ENCODE measurements around the gene TMEM235. TPM values are rescaled to one million over a fixed set of nuclear protein-coding genes. Genes with fewer than 3 reads are reported as not detected.
A peak's percentile ranks its signal among the peaks of the same experiment; 100 is the strongest.
"Not testable (repeated sequence)": the region's sequence is repeated elsewhere in the genome, so short reads cannot be mapped to it uniquely, and the experiment has no call there.

TMEM235 gene
- total RNA-seq, 2 donors from 2014 or later, result 0.33 TPM; not detected in 1

DNA sequence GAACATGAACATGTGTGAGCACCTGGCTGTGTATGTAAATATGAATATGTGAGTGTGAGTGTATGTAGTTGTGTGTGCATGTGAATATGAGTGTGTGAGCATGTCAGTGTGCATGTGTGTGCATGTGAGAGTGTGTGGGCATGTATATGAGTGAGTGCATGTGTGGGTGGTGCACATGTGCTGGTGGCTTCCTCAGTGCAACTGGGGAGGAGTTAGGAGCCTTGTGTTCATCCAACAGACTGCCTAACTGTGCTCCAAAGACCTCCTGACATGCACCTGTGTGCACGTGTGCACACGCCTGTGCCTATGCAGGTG, 1.4 kb downstream of the TMEM235 start:
- Histone ChIP-seq H3K36me3 (ENCODE audit: control insufficient read depth, insufficient read depth, low read length) (no peaks in the 10 kb centered on the region), H3K27me3 (ENCODE audit: control insufficient read depth, insufficient read depth, low read length, poor library complexity, severe bottlenecking) (peaks cover 28% of the 10 kb centered on the region), H3K9me3 (ENCODE audit: control insufficient read depth, low read length) (no peaks in the 10 kb centered on the region), H3K9ac (ENCODE audit: extremely low read depth, low read length, poor library complexity, severe bottlenecking) (no peak overlapping the region), H3K4me1 (ENCODE audit: control insufficient read depth, insufficient read depth, low read length) (no peaks in the 10 kb centered on the region), H3K4me3 (ENCODE audit: low read length) (no peak overlapping the region), H3K27ac (ENCODE audit: low read depth, low read length) (no peak overlapping the region)
- H3K9me3 Mint-ChIP-seq, result no peaks in the 10 kb centered on the region
- H3K36me3 Mint-ChIP-seq (ENCODE audit: low read depth), result no peaks in the 10 kb centered on the region
- TF ChIP-seq, protein P1, sequence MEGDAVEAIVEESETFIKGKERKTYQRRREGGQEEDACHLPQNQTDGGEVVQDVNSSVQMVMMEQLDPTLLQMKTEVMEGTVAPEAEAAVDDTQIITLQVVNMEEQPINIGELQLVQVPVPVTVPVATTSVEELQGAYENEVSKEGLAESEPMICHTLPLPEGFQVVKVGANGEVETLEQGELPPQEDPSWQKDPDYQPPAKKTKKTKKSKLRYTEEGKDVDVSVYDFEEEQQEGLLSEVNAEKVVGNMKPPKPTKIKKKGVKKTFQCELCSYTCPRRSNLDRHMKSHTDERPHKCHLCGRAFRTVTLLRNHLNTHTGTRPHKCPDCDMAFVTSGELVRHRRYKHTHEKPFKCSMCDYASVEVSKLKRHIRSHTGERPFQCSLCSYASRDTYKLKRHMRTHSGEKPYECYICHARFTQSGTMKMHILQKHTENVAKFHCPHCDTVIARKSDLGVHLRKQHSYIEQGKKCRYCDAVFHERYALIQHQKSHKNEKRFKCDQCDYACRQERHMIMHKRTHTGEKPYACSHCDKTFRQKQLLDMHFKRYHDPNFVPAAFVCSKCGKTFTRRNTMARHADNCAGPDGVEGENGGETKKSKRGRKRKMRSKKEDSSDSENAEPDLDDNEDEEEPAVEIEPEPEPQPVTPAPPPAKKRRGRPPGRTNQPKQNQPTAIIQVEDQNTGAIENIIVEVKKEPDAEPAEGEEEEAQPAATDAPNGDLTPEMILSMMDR (conservative IDR thresholded peaks at IDR 0.05), result no peak
- peaks cover 2% of the 10 kb centered on the region for H3K4me1 Mint-ChIP-seq
- H3K27ac Mint-ChIP-seq, result no peak overlapping the region
- no peak for DNase-seq
- whole genome bisulfite sequencing, 2 experiments (ENCODE audit: insufficient coverage in 1 of 2, insufficient read length in 1 of 2), result 93 to 96% methylated on average over 2 of the region's 2 CpGs
- peaks cover 45% of the 10 kb centered on the region for H3K27me3 Mint-ChIP-seq (ENCODE audit: insufficient read depth)
- peak overlapping the region; percentile 54 for H3K4me3 Mint-ChIP-seq

DNA sequence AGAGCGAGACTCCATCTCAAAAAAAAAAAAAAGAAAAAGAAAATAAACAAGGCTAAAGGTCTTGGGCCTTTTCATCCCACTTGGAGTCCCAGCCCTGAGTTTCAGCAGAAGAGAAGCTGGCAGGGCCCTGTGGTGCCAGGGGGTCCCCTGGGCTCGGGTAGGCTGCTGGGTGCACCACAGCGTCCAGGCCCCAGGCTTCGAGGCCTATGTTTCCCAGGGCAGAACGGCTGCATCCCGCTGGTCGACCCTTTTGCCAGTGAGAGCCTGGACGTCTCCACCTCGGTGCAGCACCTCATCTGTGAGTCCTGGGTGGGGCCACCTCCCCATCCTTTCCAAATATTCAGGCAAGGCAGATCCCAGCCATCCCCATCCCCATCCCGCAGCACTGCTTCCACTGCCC, 2.2 kb downstream of the TMEM235 start:
- TF ChIP-seq, protein P1 (conservative IDR thresholded peaks at IDR 0.05), result no peak
- DNase-seq, result peak; percentile 49

DNA sequence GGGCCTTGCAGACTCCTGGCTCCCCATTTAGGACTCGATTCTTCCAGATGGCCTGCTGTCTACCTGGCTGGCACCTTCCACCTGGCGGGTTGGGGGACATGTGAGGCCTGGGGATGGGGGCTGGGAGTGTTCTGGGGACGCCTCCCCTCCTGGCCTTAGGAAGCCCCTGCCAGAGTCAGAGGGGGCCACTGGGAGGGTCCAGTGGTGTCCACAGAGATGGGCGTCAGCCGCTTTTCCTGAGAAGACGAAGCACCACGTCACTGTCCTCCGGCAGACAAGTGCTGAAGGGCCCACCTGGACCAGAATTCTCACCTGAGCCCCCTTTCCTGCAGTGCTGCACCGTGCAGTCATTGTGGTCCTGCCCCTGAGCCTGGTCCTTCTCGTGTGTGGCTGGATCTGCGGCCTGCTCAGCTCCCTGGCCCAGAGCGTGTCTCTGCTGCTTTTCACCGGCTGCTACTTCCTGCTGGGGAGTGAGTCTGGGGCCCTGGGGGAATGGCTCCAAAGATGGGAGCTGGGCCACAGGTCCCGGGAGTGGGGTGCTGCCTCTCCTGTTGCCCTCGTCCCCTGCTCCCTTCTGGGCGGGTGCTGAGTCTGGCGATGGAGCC, 2.9 kb downstream of the TMEM235 start:
- Histone ChIP-seq H3K27me3 (ENCODE audit: control insufficient read depth, insufficient read depth, low read length, poor library complexity, severe bottlenecking) (peaks cover 28% of the 10 kb centered on the region), H3K9me3 (ENCODE audit: control insufficient read depth, low read length) (no peaks in the 10 kb centered on the region), H3K27ac (ENCODE audit: low read depth, low read length) (no peak overlapping the region), H3K4me3 (ENCODE audit: low read length) (no peak overlapping the region), H3K4me1 (ENCODE audit: control insufficient read depth, insufficient read depth, low read length) (no peaks in the 10 kb centered on the region), H3K9ac (ENCODE audit: extremely low read depth, low read length, poor library complexity, severe bottlenecking) (no peak overlapping the region), H3K36me3 (ENCODE audit: control insufficient read depth, insufficient read depth, low read length) (no peaks in the 10 kb centered on the region)
- peaks cover 2% of the 10 kb centered on the region for H3K4me1 Mint-ChIP-seq
- 91 to 95% methylated on average over 11 to 17 of the region's 17 CpGs for WGBS, 2 experiments (ENCODE audit: insufficient coverage in 1 of 2, insufficient read length in 1 of 2)
- no peaks in the 10 kb centered on the region for H3K9me3 Mint-ChIP-seq
- H3K4me3 Mint-ChIP-seq, result no peak overlapping the region
- DNase-seq, result peak; percentile 50
- no peaks in the 10 kb centered on the region for H3K36me3 Mint-ChIP-seq (ENCODE audit: low read depth)
- TF ChIP-seq, protein P1 (conservative IDR thresholded peaks at IDR 0.05), result no peak
- H3K27ac Mint-ChIP-seq, result no peak overlapping the region
- H3K27me3 Mint-ChIP-seq (ENCODE audit: insufficient read depth), result peaks cover 35% of the 10 kb centered on the region

More for the DNA sequence above, 2.2 kb downstream of the TMEM235 start:
- Histone ChIP-seq H3K27me3 (ENCODE audit: control insufficient read depth, insufficient read depth, low read length, poor library complexity, severe bottlenecking) (peaks cover 28% of the 10 kb centered on the region), H3K9ac (ENCODE audit: extremely low read depth, low read length, poor library complexity, severe bottlenecking) (no peak overlapping the region), H3K9me3 (ENCODE audit: control insufficient read depth, low read length) (no peaks in the 10 kb centered on the region), H3K4me3 (ENCODE audit: low read length) (no peak overlapping the region), H3K27ac (ENCODE audit: low read depth, low read length) (no peak overlapping the region), H3K4me1 (ENCODE audit: control insufficient read depth, insufficient read depth, low read length) (no peaks in the 10 kb centered on the region), H3K36me3 (ENCODE audit: control insufficient read depth, insufficient read depth, low read length) (no peaks in the 10 kb centered on the region)
- Mint-ChIP-seq H3K9me3 (no peaks in the 10 kb centered on the region), H3K27me3 (ENCODE audit: insufficient read depth) (peaks cover 41% of the 10 kb centered on the region), H3K4me3 (no peak overlapping the region), H3K36me3 (ENCODE audit: low read depth) (no peaks in the 10 kb centered on the region), H3K4me1 (peaks cover 2% of the 10 kb centered on the region), H3K27ac (no peak overlapping the region)
- 87 to 96% methylated on average over 7 to 9 of the region's 10 CpGs for WGBS, 2 experiments (ENCODE audit: insufficient coverage in 1 of 2, insufficient read length in 1 of 2)

DNA sequence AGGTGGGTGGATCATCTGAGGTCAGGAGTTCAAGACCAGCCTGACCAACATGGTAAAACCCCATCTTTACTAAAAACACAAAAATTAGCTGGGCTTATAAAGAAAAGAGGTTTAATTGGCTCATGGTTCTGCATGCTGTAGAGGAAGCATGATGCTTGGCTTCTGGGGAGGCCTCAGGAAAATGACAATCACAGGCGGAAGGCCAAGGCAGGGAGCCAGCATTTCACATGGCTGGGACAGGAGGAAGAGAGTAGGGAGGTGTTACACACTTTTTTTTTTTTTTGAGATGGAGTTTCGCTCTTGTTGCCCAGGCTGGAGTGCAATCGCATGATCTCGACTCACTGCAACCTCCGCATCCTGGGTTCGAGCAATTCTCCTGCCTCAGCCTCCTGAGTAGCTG, 3.6 kb downstream of the TMEM235 start:
- H3K9ac ChIP-seq (ENCODE audit: extremely low read depth, low read length, poor library complexity, severe bottlenecking); H3K4me3 Mint-ChIP-seq; DNase-seq; H3K36me3 Mint-ChIP-seq (ENCODE audit: low read depth); H3K36me3 ChIP-seq (ENCODE audit: control insufficient read depth, insufficient read depth, low read length); H3K9me3 ChIP-seq (ENCODE audit: control insufficient read depth, low read length); H3K4me1 Mint-ChIP-seq; H3K27ac ChIP-seq (ENCODE audit: low read depth, low read length); H3K4me1 ChIP-seq (ENCODE audit: control insufficient read depth, insufficient read depth, low read length); H3K9me3 Mint-ChIP-seq; H3K27ac Mint-ChIP-seq; H3K4me3 ChIP-seq (ENCODE audit: low read length): not testable (repeated sequence)
- H3K27me3 Mint-ChIP-seq (ENCODE audit: insufficient read depth), result peaks cover 31% of the 10 kb centered on the region
- WGBS, 2 experiments (ENCODE audit: insufficient coverage in 1 of 2, insufficient read length in 1 of 2), result 93 to 100% methylated on average over 3 to 6 of the region's 6 CpGs
- H3K27me3 ChIP-seq (ENCODE audit: control insufficient read depth, insufficient read depth, low read length, poor library complexity, severe bottlenecking), result peaks cover 28% of the 10 kb centered on the region

Data from endodermal cell (in vitro differentiated cells).